GM18505 (cell line): Measurements from ENCODE around the gene DCLK3.

Experiments used
- ATAC-seq: cut with Tn5 transposase; IDR thresholded peaks from one replicate; pipeline ENCODE4 v1.9.1; 2021; ENCODE audit not compliant: unreplicated experiment
- POLR2A ChIP-seq: IDR thresholded peaks from 4 replicates; pipeline ENCODE4 v1.6.1; 2011; ENCODE audit warnings: borderline replicate concordance; ENCODE audit not compliant: insufficient read depth, insufficient read length; ENCODE audit errors: extremely low read depth

The DCLK3 gene

DNA sequence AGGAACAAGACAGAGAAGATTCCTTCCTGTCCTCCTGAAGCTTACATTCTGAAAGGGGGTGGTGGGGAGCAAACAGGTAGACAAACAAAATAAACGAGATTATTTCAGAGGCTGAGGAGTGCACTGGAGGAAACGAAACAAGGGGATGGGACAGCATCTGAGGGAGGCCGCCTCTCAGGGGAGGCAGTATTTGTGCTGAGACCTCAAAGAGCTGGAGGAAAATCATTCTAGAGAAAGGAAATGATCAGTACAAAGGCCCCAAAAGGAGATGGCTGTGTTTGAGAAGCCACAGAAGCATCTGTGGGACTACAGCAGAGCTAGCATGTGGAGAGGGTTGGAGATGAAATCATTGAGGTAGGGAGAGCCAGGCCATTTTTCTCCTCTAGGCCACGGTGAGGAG, 55.1 kb downstream of the DCLK3 start:
- TF ChIP-seq POLR2A: no peak
- ATAC-seq: no peak

DNA sequence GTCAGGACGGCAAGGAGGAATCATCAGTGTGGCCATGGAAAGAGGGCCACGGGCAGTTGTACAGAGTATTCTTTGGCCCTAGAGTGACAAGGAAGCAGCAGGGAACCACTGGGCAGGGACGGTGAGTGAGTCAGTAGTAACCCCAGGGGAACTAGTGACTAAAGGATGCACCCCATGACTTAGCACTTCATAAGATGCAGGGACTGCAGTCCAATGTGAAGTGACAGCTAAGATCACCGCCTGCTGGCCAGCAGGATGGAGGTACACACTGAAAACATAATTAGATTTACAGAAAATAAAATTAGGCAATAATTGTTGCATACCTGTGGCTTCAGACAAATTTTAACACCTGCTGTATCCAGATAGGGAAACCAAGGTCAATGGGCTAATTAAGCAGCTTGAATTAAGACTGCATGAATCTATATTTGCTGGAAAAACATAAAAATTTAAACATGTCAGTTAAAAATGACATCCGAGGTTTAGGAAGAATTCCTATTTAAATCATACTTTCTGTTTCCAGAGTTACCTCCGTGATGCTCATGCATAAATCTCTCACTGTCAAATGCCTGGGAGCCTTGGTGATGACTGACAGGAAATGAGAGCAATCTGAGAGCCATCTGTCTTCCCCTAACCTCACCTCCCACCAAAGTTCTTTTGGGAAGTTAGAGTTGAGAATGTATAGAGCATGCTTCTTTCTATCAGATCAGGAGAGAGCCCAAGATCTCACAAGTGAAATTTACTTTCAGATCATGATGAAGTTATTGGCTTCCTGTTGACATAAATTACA, 56.5 kb downstream of the DCLK3 start:
- no peak for TF ChIP-seq POLR2A
- no peak for ATAC-seq

DNA sequence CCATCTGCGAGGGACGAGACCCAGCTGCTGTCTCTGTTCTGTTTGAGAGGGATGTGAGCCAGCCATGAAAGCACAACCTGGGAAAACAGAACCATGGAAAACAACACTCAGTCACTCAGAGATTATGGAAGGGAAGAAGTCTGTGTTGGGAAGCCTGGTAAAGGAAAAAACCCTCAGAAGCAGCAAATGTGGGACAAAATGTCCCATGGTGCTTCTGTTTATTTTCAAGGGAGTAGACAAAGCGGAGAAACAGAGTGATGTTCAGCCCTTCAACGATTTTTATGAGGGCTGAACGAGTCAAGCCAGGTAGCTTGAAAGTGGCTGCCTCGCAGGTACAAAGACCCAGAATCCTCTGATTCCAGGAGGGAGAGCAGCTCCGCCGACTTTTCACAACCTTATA, 59.3 kb downstream of the DCLK3 start:
- no peak for TF ChIP-seq POLR2A
- no peak for ATAC-seq

DNA sequence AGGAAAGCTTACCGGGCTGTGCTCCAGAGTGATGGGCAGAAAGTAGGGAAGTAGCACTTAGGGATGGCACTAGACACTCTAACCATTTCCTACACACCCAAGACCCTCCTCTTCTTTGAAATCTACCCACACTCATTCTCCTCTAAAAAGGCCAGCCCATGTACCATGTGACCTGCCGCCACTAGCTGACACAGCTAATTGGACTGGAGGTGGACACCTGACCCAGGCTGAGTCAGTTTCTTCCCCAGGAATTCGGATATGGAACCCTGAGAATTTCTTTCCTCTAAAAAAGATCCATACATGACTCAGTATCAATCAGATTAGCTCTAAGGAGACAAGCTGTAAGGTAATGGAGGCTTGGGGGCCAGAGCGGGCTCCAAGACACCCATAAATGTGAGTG, 60.1 kb downstream of the DCLK3 start:
- no peak for ATAC-seq
- TF ChIP-seq POLR2A: no peak

DNA sequence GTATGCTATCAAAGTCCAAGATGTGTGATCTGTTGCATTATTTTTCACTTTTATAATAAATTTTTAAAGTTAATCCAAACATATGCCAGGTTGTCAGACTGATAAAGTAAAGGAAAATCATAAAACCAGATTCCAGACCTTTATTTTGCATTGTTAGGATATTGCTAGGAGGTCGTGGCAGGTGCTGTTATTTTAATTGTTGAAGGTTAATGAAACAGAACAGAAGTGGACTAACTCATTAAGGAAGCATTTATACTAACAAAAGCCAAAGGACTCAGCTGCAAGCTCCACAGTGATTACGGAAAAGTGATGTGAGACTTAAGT, 63.1 kb downstream of the DCLK3 start:
- no peak for ATAC-seq
- no peak for TF ChIP-seq POLR2A

DNA sequence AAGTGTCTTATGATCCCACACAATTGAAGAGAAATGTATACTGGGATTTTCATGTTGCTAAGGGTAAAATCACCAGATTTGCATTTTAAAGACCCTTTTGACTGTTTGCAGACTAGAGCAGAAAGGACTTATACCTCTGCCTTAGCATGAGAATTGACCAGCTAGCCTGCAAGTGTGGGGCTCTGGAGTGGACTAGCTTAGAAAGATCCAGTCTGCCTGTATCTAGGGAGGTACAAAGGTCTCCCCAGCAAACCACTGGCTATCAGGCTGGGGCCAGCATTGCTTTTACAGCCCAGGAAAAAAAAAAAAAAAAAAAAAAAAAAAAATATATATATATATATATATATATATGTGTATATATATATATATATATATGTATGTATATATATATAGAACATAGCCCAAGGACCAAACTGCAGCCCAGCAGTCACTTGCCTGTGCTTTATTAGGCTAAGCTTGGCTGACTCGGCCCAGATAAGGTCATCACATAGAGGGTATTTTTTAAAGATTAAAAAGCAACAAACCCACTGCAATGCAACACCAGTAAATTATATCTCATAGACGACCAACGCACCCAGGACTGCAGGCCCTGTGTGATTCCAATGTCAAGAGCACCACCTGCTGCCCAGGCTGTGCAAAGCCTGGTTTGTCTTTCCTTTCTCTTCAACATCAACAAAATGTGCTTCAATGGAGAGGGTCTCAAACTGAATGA, 63.7 kb downstream of the DCLK3 start:
- peak; percentile 79 for ATAC-seq
- no peak for TF ChIP-seq POLR2A

DNA sequence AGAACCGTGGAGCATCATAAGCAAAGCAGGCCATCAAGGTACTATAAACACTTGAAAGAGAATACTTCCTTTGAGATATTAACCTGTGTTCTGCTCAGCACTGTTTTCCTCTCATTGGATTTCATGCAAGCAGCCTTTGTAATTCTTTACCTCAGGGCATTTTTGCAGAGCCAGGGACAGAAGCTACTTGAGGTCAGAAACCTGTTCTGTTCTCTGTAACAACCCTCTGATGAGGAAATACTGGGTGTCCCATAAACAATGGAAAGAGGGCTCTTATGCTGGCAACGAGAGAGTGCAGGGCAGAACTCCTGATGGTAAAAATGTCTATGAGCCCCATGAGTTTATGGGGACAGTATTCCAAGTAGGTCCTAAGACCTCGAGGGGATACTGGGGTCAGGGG, 66.0 kb downstream of the DCLK3 start:
- TF ChIP-seq POLR2A: no peak
- ATAC-seq: no peak

DNA sequence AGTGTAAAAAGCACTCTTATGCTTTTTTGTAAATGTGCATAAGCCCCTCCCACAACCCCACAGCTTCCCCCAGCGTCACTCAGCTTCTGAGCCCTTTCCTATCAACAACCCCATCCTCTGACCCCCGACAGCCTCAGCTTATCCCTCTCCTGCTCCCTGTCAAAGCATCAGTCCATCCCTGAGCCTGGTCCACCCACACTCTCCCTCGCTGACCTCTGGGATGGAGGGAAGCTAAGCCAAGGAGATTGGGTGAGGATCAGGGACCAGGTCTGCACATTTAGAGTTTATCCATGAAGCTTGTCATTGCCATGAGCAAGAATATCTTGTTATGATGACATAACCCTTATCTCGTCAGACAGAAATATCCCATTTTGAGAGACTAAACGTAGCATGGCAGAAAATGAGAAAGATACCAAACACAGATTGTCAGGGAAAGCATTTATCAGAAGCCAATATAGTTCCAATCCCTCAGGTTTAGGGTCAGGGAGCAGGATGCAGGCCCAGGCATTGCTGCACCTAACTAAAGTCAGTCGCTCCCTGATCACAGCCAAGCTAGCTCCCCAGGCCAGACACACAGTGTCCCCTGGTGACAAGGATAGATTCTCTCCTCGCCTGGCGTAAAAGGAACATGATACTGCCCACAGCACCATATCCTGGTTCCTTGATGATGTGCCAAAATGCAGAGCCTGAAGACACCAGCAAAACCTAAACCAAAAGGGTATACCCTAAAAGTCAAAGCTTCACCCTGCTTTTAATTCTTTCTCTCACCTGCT, 66.9 kb downstream of the DCLK3 start:
- no peak for ATAC-seq
- no peak for TF ChIP-seq POLR2A

DNA sequence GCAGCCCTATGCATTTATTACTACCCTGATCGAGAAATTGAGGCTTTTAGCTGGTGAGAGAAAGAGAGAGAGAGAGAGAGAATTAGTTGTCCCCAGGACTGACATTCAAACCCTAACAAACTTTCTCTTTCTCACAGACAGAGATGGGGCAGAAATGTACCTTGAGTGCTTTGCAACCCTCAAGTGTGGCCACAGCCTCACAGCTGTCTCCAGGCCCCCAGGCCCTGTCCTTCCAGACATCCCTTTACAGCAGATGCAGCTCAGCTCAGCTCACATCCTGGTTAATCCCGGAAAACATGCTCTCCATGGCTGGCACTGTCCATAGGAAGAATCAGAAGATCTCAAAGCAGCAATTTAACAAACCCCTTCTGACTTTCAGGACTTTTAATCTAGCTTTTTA, 67.6 kb downstream of the DCLK3 start:
- no peak for ATAC-seq
- no peak for TF ChIP-seq POLR2A

DNA sequence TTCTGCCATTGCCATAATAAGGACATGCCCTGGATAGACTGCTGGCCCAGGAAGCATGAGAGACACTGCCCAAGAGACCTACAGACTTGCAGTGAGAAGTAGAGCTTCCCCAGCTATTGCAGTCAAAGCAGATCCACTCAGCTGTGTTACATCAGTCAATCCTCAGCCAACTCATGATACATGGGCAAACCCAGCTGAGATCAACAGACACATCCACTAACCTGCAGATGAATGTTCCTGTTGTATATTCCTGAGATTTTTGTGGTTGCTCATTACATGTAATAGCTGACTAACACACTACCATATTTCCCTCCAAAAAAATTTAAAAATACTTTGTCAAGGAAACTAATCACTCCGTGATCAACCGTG, 68.6 kb downstream of the DCLK3 start:
- no peak for ATAC-seq
- TF ChIP-seq POLR2A: no peak

DNA sequence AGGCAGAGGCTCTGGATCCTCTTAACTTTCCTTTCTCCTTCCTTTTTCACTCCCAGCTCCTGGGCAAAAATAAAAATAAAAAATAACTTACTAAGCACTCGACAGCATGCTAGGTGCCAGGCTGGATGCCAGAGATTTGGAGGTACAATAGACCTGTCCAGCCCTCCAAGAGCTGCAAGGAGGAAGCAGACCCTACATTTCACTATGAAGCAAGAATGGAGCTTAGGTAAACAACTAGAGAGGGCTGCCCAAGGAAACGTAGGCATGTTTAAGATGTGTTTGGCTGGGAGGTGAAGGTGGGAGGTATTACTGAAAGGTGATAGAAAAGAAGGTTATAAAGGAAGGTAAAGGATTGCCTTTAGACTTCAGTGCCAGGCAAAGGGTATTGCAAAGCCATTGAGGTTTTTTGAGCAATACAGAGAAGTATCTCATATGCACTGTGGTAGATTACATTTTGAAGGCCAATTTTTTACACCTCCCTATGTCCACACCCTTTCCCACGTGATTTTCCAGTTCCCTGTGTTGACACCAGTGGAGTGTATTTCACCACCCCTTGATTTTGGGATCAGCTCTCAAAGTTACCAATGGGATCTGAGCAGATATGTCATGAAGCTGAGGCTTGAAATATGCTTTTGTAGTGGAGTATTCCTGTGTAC, 69.1 kb downstream of the DCLK3 start:
- no peak for TF ChIP-seq POLR2A
- ATAC-seq: no peak

DNA sequence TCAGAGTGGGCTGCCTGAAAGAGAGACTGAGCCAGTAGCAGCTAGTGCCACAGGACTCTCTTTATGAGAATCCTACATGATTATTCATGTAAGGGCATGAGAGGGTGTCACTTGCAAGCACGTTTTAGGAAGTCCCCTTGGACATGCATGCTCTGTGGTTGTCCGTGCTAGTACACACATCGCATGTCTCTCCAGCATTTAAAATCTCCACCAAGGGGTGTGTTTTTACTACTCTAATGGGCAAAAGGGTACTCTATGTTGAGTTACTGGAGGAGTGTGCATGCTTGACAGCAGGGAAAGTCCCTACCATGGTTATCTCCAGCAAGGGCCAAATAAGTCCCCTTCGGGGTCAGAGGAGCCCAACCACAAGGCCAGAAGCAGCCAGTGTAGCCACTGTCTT, 70.7 kb downstream of the DCLK3 start:
- no peak for TF ChIP-seq POLR2A
- peak; percentile 44 for ATAC-seq

DNA sequence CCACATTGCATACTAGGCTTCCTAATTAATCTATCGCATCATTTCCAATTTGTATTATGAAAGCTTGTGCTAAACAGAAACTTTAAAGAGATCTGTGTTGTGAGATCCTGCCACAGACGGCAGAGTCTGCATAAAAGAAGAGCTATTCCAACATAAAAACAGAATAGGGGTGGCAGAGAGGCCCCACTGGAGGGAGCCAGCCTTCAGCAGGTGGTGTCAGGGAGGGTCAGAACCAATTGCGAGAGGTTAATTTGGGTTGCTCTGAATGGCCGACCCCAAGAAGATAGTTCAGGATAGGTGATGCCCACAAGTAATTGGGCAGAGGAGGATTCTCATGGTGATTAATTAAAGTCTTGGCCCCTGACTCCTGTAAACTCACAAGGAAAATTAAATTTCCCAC, 74.8 kb downstream of the DCLK3 start:
- ATAC-seq: no peak
- TF ChIP-seq POLR2A: no peak
